Amygdala (tissue), 56 donors: Measurements from ENCODE around the gene PLCXD3.

Experiments used
- DNase-seq, 56 donors: peaks; one replicate each; lab custom pipeline; 2025; lab: John Stamatoyannopoulos, UW

The PLCXD3 gene

DNA sequence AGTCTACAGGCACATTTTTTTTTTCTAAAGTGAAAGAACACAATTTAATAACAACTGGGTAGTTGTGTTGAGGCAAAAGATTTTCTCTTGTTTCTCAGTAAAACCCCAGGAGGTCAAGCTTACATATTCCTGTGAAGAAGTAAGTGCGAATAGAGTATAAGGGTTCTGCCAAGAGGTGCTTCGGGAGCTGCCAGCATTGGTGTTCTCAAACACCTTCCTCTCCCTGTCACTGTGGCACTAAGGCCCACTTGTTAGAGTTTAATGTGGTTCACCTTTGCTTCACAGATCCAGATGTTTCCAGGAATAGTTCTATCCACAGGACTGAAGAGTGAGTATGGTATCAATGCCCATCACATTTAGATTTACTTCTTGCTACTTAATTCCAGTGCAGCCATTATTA, 205.3 kb downstream of the PLCXD3 start:
- no peak for DNase-seq

DNA sequence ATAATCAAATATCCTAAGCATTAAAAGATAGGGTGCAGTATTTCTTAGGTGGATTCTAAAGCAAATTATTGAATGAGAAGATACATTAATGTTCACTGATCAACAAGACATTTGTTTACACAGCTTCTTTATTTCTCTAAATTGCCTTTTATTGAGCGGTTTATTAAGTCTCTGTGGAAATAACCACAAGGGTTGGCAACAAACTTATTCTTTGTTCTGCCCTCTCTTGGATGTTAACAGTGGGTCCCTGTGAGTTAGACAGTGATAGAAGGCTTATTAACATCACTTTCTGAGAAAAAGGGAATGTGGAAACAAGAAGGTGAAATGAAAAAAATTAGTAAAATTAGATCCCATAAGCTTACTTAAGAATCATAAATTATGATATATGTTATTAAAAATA, 214.3 kb downstream of the PLCXD3 start:
- no peak for DNase-seq

DNA sequence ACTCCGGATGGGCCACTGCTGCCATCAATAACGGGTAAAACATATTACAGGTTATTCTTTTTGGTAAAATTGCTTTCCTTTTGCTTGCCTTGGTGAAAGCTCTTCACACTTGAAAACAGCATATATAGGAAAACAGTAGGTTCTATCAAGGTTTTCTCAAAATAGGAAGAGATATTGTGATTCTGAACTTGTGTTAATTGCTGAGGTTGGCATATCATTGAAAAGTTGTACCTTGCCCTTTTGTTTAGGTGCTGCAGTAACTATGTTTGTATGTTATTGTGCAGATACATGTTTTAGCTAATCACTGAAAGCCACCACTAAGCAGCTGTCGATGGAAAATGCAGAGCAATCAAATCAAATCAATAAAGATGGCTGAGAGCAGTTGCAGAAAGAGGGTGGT, 219.1 kb downstream of the PLCXD3 start:
- DNase-seq, result no peak

DNA sequence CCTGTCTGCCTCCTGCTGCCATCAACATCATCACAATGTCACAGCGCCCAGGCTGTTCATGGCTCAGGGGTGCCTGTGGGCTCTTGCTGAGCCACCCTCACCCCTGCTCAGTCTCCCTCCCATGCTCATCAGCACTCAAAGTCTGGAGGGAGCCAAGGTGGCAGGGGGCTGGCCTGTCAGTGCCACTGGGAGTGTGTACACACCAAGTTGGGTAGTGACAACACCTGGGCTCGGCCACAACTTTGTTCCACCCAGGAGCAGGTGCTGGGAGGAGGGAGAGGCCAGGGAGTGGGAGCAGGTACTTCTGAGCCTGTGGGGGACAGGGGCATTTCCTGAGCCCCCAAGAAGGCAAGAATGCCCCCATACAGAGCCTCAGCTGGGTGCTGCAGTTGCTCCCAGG, 219.6 kb downstream of the PLCXD3 start:
- no peak for DNase-seq

DNA sequence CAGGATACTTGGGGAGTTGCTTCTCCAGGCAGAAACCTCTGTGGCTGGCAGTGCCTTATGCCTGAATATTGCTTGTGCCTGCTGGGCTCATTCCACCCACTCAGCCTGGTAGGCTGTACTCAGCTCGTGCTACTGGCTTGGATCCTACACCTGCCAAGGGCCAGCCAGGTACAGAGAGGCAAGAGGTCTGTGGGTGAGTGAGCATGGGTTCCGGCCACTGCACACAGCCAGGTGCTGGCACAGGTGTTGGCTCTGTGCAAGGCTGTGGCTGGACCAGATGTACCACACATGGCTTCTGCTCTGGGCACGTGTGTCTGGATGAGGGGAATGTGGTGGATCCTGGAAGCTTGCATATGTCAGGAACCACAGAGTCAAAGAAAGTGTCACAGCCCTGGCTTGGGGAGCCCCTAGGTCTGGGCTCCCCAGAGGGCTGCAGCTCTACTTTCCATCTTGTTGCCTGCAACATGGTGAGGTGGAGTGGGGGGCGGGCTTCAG, 220.4 kb downstream of the PLCXD3 start:
- no peak for DNase-seq

DNA sequence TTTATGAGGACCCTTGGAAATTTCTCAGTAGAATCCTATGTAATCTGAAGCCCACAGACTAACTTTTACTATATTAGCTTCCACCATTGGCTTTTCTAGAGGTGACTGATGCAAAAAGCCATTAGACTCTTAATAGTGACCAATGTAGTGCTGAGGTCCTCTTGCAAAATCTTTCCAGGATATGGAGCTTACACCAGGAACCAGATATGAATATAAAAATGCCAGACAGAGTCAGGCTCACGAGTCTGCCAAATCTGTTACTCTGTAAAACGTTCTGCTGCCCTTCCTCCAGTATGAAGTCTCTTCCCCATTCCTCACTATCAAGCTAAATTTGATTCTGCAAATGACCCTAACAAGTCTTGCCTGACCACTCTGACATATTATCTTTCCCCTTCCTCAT, 223.7 kb downstream of the PLCXD3 start:
- no peak for DNase-seq

DNA sequence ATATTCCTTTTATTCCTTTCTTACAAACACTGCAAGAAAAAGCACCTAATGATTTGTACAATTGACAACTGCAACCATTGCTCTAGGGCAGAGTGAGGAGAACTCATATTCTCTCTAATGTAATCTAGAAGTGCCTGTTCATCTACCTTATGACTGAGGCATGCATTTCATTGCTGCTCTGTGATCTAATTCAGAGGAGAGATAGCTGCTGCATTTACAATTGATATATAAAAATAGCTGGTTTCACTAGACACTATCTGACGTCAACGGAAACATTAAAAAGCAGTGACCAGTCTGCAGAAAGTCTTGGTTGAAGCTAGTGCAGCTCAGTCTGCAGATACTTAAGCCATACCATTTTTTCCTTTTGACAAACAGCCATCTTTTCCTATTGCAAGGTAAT, 224.2 kb downstream of the PLCXD3 start:
- DNase-seq, result no peak

DNA sequence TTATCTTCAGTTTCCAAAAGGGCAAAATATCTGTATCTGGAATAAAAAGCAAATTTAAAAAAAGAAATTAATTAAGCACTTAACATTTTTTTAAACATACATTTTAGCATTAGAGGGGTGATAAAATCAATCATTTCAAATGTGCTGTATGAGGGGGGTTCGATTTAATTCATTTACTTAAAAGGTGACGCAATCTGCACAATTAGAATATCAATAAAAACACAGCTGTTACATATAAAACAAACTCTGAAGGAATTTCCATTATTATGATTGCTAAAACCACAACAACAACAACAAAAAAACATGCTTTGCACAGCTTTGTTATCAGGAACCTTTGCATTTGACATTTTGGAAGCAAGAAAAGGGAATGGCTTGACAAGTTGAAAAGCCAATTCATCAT, 225.5 kb downstream of the PLCXD3 start:
- no peak for DNase-seq

DNA sequence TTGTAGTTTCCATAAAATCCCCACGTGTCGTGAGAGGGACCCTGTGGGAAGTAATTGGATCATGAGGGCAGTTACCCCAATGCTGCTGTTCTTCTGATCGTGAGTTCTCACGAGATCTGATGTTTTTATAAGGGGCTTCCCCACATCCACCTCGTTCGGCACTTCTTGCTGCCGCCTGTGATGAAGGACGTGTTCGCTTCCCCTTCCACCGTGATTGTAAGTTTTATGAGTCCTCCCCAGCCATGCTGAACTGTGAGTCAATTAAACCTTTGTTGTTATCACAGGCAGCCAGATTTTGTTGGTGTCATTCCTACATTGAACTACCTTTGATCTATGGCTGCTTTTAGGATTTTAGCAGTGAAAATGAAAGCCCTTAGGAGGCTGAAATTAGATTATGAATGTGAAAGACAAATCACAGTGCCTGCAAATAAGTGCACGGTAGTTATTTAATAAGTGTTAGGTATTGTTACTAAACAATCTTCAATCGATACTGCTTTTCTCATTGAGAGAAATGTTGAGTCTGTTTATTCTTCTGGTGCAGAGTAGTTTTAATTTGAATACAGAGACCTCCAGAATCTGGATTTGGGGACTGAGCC, 229.1 kb downstream of the PLCXD3 start:
- DNase-seq, result no peak

DNA sequence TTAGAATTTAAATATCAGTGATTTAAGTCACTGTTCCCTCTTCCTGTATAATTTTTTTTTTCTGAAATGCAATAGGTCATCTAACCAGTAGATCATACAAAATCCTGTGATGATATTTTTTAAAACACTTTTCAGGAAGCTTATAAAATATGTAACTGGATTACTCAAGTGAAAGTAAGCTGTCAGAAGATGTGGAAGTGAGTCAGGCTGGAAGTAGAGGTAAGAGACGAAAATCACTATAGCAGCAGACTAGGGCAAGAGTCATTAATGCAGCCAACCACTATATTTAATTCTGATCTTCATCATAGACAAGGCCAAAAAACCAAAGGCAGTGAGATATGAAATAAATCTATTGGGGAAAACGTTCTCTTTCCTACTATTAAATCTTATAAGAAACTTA, 231.4 kb downstream of the PLCXD3 start:
- DNase-seq, result no peak

DNA sequence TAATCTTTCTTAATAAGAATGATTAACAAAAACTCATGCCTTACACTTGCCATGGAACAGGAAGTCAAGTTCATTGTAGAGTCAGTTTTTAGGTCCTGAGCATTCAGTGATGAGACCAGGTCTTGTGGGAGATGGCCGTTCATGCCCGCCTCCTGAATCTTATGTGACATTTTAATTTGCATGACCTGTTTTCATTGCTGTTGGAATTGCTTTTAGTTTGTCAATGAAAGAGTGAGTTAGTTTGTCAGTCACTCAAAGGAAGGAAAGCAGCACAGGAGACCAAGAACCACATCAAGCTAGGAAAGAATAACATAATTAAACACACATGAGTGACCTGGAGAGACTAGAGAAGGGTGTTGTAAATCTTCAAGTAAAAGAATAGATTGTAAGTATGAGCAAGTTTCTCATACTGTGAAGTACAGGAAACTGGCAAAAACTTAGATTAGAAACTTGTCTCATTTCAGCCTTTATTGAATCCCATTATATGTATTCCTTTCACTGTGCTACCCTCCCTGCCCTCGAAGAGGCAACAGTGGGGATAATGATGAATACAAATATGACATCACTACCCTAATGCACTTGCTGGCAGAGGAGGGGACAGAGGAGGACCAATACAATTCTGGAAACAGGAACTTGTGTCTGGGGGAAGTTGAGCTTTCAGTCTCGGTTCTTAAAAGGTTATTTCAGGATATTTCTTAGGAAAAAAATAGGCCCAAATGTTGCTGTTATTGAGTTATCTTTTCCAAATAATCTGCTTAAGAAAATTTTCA, 232.7 kb downstream of the PLCXD3 start:
- DNase-seq, result no peak

DNA sequence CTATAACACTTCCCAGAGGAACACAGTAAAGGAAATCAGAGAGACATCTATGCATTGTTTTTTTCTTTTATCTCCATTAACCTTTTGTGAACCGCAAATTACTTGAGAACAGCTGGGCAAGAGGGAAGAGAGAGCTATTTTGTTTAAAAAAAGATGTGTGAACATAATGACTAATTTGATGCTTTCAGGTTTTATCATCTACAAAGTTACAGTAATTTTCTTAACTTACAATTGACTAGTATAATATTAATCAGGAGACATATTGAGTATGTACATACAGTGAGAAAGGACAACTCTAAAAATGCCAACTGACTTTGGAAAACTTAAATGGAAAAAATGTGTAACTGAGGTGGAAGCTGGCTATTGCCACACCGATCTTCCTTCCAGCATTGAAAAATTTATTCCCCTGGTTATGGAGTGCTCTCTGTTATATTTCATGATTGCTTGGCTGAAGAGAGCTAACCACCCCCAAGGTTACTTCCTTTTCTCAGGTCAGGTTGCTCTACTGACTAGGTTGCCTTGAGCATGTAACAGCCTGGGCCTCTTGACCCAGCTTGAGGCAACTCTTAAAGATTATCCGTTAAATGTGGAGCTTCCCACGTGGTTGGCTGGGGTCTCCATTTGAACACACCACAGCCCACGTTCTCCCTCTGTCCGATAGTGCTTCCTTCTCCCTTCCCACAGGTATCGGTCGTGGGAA, 234.4 kb downstream of the PLCXD3 start:
- no peak for DNase-seq

DNA sequence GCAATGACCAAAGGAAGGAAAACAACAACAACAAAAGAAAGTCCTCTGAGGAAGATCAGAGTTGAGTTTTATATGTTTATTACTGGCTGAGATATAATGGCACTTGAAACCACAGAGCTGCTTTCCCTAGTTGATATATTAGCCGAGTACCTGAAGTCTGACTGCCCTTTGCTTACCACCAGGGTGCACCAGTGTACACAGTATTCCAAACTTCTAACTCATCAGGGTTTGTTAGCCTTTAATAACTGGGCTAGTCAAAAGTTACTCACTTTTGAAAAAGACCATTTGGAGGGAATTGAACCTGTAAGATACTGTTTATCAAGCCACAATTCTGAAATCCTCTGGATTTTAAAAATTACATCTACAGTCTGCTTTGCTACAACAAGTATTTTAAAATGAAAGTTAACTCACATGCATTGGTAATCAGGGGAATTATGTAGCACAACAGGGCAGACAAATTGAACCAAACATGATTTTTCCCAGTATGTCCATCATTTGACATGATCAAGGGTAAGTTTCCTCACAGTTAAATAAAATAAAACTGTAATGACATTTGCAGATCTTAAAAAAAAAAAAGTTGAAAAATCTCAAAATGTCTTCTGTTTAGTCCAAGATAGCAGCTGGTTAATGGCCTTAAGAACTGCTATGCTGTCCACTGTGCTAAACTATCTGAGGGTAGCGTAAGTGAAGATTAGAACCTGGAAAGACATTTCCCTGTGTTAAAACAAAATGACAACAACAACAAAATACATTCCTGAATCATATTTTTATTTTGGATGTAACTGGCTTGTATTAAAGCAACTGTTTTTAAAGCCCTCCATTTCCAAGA, 239.8 kb downstream of the PLCXD3 start:
- peak in 37 of 56 donors; percentile 1 to 84 (median 14) for DNase-seq

DNA sequence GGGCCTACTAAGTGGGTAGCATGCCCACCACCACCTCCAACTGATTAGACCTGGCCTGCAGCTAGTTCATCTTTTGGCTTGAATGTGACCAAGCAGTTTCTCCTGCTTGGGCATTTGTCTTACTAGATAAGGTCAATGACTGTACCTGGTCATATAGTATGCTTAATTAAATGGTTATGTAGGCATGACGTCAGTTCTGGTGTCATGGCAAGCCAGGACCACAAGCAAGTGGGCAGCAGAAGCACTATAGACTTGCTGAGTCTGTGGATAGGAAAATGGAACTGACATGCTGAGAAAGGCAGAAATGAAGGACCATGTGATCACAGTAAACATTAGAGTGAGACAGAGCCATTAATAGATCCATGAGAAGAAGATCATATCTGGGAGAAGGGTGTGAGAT, 241.5 kb downstream of the PLCXD3 start:
- DNase-seq, result no peak

DNA sequence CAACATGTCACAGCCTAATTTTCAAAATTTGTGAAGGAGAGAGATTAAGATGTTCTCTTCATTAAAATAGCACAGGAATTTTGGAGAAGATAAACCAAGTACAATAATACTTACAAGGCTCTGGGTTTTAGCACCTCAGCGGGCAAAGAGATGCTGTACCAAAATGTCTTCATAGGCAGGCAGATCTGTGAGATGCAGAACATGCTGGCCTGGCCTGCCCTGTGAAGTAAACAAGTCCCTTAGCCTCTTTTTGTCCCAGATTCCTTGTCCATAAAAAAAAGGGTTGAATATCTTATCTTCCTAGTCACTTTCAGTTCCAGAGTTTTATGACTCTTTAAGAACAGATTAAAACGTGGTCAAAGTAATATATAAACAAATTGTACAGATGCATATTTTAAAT, 244.0 kb downstream of the PLCXD3 start:
- DNase-seq, result no peak

DNA sequence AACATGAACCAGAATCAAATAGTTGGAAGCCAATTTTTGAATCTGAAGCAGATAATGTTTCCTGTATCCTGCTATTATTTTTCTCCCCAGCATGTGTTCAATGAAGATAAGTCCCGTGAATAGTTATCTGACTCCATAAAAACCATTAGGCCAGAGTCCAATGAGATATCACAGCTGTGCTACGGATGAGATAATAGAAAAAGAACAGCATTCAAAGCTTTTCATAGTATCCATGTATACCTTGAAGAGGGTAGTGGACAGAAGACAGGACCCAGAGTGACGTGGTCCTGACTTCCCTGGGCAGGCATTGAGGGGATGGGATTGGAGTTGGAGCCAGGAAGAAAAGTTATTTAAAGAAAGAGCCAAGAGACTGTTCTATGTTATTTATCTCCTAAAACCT, 246.4 kb downstream of the PLCXD3 start:
- DNase-seq, result no peak

DNA sequence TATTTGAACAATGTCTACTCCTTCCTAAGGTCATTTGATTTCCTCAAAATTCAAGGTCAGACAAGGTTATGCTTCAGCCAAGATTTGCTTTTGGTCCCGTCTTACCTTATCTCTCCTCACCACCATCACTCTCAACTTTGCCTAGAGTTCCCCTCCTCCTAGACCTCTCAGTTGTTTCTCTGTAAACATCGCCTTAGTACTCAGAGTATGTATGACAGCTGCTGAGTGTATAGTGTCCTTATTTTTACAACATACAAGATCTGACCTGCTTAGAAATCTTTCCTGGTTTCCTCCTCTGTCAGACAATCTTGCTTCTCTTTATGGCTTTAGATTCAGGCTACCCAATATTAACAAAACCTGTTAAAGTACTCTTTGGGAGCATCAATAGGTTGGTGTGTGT, 247.1 kb downstream of the PLCXD3 start:
- DNase-seq, result no peak
